C4-2B (cell line): ENCODE results near the gene TMEM51.

Source experiments
- H3K27ac ChIP-seq: fragments of 450-650 bp; 2 replicates; pipeline ENCODE4 v1.5.1; 2017
- ZFX ChIP-seq: fragments of 450-650 bp; IDR thresholded peaks from 2 replicates; pipeline ENCODE4 v1.6.1; 2017
- TF ChIP-seq, protein P1 (sequence below): fragments of 450-650 bp; conservative IDR thresholded peaks from 2 replicates; pipeline ENCODE4 v1.5.1; 2017; ENCODE audit warnings: mild to moderate bottlenecking

TMEM51 gene

DNA sequence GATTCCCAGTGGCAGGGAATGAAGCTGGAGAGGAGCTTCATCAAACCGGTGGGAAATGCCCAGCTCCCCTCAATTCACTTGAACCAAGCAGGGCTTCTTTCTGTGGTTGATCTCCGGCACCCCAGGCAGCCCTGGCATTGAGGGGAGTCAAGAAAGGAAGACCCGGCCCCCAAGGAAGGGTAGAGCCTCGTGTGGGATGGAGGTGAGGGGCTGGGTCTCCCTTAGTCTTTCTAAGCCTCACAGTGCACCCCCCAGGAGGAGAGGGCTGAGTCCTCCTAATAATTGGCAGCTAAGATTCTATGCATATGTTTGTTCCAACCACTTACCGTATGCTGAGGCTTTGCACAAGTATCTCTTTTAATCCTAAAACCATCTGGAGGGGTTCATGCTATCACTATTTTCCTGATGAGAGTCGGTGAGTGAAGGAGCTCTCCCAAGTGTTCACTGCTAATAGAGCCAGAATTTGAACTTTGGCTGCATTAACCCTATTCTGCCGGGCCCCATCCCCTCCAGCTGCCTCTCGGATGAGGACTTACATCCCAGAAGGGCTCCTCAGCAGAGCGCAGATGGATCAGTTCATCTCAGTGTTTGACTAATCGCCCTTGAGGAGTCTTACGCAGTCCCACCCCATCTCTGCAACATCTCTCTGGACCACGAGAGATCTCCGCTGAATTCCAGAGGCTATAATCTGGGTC, 33.1 kb upstream of the TMEM51 start:
- TF ChIP-seq ZFX, result no peak
- TF ChIP-seq, protein P1, sequence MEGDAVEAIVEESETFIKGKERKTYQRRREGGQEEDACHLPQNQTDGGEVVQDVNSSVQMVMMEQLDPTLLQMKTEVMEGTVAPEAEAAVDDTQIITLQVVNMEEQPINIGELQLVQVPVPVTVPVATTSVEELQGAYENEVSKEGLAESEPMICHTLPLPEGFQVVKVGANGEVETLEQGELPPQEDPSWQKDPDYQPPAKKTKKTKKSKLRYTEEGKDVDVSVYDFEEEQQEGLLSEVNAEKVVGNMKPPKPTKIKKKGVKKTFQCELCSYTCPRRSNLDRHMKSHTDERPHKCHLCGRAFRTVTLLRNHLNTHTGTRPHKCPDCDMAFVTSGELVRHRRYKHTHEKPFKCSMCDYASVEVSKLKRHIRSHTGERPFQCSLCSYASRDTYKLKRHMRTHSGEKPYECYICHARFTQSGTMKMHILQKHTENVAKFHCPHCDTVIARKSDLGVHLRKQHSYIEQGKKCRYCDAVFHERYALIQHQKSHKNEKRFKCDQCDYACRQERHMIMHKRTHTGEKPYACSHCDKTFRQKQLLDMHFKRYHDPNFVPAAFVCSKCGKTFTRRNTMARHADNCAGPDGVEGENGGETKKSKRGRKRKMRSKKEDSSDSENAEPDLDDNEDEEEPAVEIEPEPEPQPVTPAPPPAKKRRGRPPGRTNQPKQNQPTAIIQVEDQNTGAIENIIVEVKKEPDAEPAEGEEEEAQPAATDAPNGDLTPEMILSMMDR, result no peak

DNA sequence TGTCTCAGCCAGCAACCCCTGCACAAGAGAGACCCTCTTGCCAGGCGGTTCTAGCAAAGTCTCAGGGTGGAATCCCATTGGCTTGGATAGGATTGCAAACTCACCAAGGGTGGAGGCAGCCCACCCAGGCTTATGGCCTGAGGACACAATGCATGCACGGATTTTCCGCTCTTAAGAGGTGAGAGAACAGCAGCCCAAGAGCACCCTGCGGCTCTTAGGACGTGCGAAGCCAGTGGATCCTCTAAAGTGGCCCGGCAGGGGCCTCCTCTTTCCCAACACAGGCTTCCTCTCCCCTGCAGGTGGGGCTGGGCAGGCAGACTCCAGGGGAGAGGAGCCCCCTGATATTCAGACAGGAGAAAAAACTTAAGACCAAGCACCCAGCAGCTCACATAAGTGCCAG, 31.2 kb upstream of the TMEM51 start:
- TF ChIP-seq, protein P1, result no peak
- no peak for TF ChIP-seq ZFX
- H3K27ac ChIP-seq, result no peak overlapping the region

More for the DNA sequence above, 33.1 kb upstream of the TMEM51 start:
- H3K27ac ChIP-seq, result no peak overlapping the region

DNA sequence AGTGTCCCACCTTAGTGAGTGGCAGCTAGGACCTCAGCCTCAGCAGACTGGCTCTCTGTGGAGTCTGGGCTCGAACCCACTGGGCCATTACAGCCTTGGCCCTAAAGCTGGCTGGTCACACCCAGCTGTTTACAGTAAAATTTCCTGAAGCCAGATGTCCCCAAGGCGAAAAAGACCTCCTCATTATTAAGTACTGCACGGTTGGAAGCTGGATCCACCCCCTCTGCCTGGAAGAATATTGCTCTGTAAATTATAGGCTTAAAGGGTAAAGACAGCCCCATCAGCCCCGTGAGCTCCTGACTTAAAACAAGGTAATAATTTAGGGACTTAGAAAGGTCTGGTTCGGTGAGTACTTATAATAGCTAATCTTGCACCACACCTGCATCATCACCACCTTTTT, 30.3 kb upstream of the TMEM51 start:
- no peak overlapping the region for H3K27ac ChIP-seq
- TF ChIP-seq ZFX, result no peak
- TF ChIP-seq, protein P1, result no peak

DNA sequence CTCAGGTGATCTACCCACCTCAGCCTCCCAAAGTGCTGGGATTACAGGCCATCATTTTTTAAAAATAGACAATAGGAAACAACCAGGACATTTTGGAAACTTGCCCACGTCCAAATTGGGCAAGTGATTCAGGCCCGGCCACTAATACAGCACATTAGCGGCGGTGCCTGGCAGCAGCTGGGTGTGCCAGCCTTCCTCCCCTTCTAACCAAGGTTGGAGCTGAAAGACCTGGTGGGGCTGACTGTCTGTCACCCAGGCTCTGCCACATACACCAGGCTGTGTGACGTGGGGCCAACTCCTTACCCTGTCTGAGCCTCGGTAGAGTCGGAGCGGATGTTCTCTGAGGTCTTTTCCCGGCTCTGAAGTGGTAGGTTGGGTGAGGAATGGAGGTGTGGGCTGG, 29.6 kb upstream of the TMEM51 start:
- TF ChIP-seq, protein P1, result no peak
- TF ChIP-seq ZFX, result no peak
- no peak overlapping the region for H3K27ac ChIP-seq

DNA sequence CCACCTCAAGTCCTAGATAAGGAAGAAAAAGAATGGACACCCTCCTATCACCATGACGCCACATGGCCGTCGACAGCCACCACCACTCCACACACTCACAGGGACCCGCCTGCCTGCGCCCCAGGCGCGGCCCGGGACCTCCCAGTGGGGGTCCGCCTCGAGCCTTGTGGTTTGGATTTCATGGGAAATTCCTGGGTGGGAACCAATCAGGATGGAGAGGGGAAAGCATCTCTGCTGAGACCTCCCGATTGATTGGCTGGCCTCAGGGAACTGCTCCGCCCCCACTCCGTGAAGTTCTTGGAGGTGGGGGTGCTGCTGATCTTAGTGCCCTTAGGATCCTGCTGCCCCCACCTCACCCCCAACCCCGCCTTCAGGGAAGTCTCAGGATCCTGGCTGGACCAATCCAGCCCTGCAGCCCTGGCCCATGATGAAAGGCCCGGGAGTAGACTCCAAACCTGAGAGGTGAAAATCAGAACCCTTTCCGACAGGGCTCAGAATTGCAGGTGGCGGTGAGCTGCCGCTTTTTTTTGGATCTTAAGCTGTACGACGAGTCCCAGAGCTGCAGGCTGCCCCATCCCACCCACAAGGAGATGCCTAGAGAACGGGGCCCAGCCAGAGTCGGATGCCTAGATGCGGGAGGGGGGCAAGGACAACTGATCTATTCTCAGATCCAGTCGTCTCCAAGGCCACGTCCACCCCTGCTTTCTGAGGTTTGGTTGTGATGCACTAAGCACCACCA, 29.0 kb upstream of the TMEM51 start:
- TF ChIP-seq, protein P1, result no peak
- H3K27ac ChIP-seq, result no peak overlapping the region

DNA sequence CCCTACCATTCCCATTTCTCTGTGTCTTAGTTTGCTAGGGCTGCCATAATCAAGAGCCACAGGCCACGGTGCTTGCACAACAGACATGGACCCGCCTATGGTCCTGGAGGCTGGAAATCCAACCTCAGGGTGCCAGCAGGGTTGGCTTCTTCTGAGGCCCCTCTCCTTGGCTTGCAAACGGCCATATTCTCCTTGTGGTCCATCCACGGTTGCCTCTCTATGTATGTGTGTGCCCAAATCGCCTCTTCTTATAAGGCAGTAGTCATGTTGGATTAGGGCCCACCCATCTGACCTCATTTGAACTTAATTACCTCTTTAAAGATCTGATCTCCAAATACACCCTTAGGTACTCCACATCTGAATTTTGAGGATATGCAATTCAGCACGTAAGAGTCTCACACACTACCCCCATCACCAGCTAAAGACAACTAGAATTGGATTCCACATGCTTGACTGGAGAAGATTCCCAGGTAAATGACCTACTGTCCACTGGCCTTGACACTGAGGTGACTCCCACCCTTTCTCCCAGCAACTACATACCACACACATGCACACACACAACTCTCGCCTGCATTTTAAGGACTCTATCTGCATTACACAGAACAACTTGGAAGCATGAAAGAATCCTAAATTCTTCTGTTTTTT, 28.3 kb upstream of the TMEM51 start:
- no peak overlapping the region for H3K27ac ChIP-seq
- TF ChIP-seq, protein P1, result no peak
- no peak for TF ChIP-seq ZFX

DNA sequence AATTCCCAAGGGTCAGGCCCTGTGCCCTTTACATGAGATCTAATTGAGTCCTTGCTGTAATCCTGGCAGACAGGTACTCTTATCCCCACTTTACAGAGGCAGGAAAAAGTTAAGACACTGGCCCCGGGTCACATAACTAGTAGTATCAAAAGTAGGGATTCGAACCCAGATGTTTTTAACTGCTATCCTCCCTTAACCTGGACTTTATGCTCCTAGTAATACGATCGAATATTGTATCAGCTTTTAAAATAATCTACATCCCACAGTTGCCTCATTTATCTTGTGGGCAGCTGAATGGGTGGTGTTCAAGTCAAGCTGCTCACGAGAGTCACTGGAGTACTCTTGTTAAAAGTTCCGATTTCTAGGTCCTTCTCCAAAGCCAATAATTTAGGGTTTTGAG, 25.5 kb upstream of the TMEM51 start:
- no peak for TF ChIP-seq ZFX
- TF ChIP-seq, protein P1, result no peak
- no peak overlapping the region for H3K27ac ChIP-seq
